Skeletal muscle tissue (tissue), 4 donors: ENCODE data around the gene CCL2. TPM values are rescaled to one million over a fixed set of nuclear protein-coding genes. Genes with fewer than 3 reads are reported as not detected.

Source experiments
- H3K27ac ChIP-seq: one replicate; pipeline ENCODE4 v1.7.0; 2013; ENCODE audit warnings: mild to moderate bottlenecking, low read depth, low read length, inconsistent platforms
- H3K27me3 ChIP-seq, 3 donors: one replicate each; pipeline ENCODE4 v1.7.0; 2013; ENCODE audit warnings: low read length in 3 of 3; ENCODE audit not compliant: control insufficient read depth in 3 of 3, insufficient read depth in 3 of 3
- H3K36me3 ChIP-seq, 3 donors: one replicate each; pipeline ENCODE4 v1.7.0; 2013; ENCODE audit warnings: low read length in 3 of 3; ENCODE audit not compliant: control insufficient read depth in 3 of 3, insufficient read depth in 3 of 3
- H3K4me1 ChIP-seq, 3 donors: one replicate each; pipeline ENCODE4 v1.7.0; 2013; ENCODE audit warnings: low read length in 3 of 3, mild to moderate bottlenecking in 3 of 3; ENCODE audit not compliant: control insufficient read depth in 3 of 3, insufficient read depth in 3 of 3
- H3K4me3 ChIP-seq, 3 donors: one replicate each; pipeline ENCODE4 v1.7.0; 2013; ENCODE audit warnings: low read length in 3 of 3
- H3K9ac ChIP-seq, 3 donors: one replicate each; pipeline ENCODE4 v1.7.0; 2013; ENCODE audit warnings: low read length in 3 of 3, mild to moderate bottlenecking in 3 of 3, moderate library complexity in 2 of 3, low read depth in 1 of 3
- H3K9me3 ChIP-seq, 3 donors: one replicate each; pipeline ENCODE4 v1.7.0; 2013; ENCODE audit warnings: low read length in 3 of 3; ENCODE audit not compliant: control insufficient read depth in 3 of 3
- total RNA-seq: library from RNA; depleted of rRNA; stranded (reverse); fragments of >200 nt; gene quantifications from one replicate; pipeline ENCODE4 v1.2.3, GENCODE V29; 2014
- donor health status: Osteomylitis.

The CCL2 gene
- total RNA-seq = 20.4 TPM

- Histone ChIP-seq H3K36me3 (no peaks in the 10 kb centered on the region), H3K4me3 (peak within 1 kb of the TSS; percentile 39 to 78 (median 65)), H3K4me1 (peaks cover 45 to 62% (median 55%) of the 10 kb centered on the region in 3 donors), H3K9ac (peak within 1 kb of the TSS; percentile 5 to 73 (median 57)), H3K27me3 (peaks cover 3 to 11% (median 7%) of the 10 kb centered on the region in 3 donors), H3K9me3 (no peaks in the 10 kb centered on the region), H3K27ac (peak within 1 kb of the TSS; percentile 81)
Observed at GRCh38 chr17:34254651-34255380, at the start of gene CCL2. CCL2 (plus strand) TSS chr17:34255285; CDS start chr17:34255350, 65 bp downstream.

DNA sequence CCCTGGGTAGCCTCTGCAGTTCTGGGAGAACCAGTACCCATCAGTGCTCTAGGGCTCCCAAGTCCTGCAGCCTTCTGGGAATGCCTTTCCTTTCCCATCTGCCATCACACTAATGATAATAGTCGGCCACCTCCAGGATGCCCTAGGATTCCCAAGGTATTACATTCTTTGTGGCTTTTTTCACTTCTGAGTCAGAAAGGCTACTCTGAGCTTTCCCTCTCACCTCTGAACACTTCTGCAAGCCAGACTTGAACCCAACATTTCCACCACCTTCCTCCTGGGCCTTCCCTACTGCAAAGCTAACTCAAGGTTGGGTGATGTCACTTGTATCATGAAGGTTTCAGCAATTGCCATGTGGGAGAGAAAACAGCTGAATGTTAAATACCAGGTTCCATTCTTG is 49.7 kb upstream of the CCL2 start:
- peaks cover 0 to 4% (median 2%) of the 10 kb centered on the region in 3 donors for H3K4me1 ChIP-seq
- no peak overlapping the region for H3K4me3 ChIP-seq
- H3K27ac ChIP-seq = no peak overlapping the region
- no peak overlapping the region for H3K9ac ChIP-seq
- no peaks in the 10 kb centered on the region for H3K27me3 ChIP-seq
- no peaks in the 10 kb centered on the region for H3K36me3 ChIP-seq
- H3K9me3 ChIP-seq = peaks cover 0 to 5% (median 0%) of the 10 kb centered on the region in 3 donors

DNA sequence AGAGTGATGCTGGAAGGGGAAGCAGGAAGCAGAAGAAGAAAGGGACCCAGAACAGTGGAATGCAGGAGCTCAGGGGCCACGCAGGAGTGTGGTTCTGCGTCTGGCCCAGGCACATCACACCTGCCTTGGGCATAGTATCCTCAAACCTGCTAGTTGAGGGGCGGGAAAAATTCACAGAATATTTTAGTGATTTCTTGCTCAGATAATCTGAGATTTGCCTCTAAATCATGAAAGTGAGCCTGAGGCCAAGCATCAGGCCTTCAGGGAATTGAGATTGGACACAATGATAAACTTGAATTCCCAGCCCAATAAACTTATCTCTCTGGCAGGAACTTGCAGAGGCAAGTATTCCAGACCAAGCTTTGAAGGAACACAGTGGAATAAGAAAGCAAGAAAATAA is 48.5 kb upstream of the CCL2 start:
- Histone ChIP-seq H3K9me3 (peaks cover 0 to 5% (median 0%) of the 10 kb centered on the region in 3 donors), H3K9ac (no peak overlapping the region), H3K4me3 (no peak overlapping the region), H3K36me3 (no peaks in the 10 kb centered on the region), H3K27me3 (no peaks in the 10 kb centered on the region), H3K4me1 (peaks cover 0 to 4% (median 2%) of the 10 kb centered on the region in 3 donors), H3K27ac (peak overlapping the region; percentile 44)

- H3K36me3 ChIP-seq = no peaks in the 10 kb centered on the region
- H3K27ac ChIP-seq = no peak overlapping the region
- no peaks in the 10 kb centered on the region for H3K27me3 ChIP-seq
- H3K9ac ChIP-seq = no peak overlapping the region
- peaks cover 0 to 5% (median 0%) of the 10 kb centered on the region in 3 donors for H3K9me3 ChIP-seq
- H3K4me3 ChIP-seq = no peak overlapping the region
- peaks cover 0 to 4% (median 2%) of the 10 kb centered on the region in 3 donors for H3K4me1 ChIP-seq
Observed at GRCh38 chr17:34207572-34207971, 47.5 kb upstream of the CCL2 start.

DNA sequence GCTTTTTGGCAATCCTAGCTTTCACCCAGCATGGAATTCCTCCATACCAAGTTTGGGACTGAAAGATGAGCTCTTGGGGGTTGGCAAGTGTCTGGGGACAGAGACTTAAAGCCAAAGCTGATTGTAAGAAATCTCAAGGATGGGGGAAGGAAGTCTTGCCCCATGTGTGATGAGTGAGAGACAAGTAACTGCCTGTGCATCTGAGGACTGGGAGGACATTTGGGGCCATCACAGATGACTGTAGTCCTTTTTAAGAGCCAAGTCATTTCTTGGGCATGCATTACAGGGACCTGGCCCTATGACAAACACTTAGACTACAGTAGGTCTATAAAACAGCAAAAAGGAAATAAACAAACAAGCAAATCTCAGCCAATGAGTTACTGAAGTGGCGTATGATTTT is 36.3 kb upstream of the CCL2 start:
- H3K27ac ChIP-seq = no peak overlapping the region

GRCh38 chr17:34219405-34219804 is 35.7 kb upstream of the CCL2 start:
- Histone ChIP-seq H3K9me3 (no peaks in the 10 kb centered on the region), H3K4me1 (peaks cover 0 to 3% (median 0%) of the 10 kb centered on the region in 3 donors), H3K9ac (no peak overlapping the region), H3K4me3 (no peak overlapping the region), H3K36me3 (no peaks in the 10 kb centered on the region), H3K27ac (no peak overlapping the region), H3K27me3 (no peaks in the 10 kb centered on the region)

More for the DNA sequence above, 36.3 kb upstream of the CCL2 start:
- Histone ChIP-seq H3K4me3 (no peak overlapping the region), H3K27me3 (no peaks in the 10 kb centered on the region), H3K9me3 (no peaks in the 10 kb centered on the region), H3K4me1 (peaks cover 0 to 3% (median 0%) of the 10 kb centered on the region in 3 donors), H3K36me3 (no peaks in the 10 kb centered on the region), H3K9ac (no peak overlapping the region)

GRCh38 chr17:34220045-34220751 is 34.9 kb upstream of the CCL2 start:
- peaks cover 0 to 3% (median 0%) of the 10 kb centered on the region in 3 donors for H3K4me1 ChIP-seq
- no peaks in the 10 kb centered on the region for H3K36me3 ChIP-seq
- no peak overlapping the region for H3K27ac ChIP-seq
- H3K27me3 ChIP-seq = no peaks in the 10 kb centered on the region
- no peaks in the 10 kb centered on the region for H3K9me3 ChIP-seq
- H3K4me3 ChIP-seq = no peak overlapping the region
- H3K9ac ChIP-seq = no peak overlapping the region

DNA sequence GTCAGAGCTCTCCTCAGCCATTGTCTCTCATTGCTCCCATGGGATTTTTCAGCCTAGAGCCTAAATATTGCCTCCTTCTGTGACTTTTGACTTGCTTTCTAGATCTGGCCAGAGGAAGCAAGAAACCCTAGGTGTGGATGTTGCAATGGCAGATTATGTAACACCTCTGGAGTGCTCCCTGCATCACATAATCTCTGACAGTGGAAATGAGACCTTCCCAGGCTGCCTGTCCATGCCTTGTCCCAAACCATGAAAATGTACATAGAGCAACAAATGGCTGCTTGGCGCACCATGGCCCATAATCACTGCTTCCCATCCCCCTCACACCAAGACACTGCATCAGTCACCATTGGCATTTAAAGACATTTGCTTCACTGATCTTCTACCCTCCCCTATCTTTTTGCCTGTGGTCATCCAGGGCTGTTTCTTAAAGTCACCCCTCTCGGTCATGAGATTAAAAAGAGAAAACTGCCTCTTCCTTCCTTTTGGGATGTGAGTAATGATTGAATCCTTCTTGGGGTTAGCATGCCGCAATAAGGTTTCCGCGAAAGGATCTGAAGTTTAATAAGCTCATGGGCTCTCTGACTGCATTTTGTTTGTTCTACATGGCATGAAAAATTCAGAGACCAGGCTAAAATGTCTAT is 34.2 kb upstream of the CCL2 start:
- Histone ChIP-seq H3K27me3 (no peaks in the 10 kb centered on the region), H3K4me3 (no peak overlapping the region), H3K4me1 (peaks cover 0 to 3% (median 0%) of the 10 kb centered on the region in 3 donors), H3K27ac (no peak overlapping the region), H3K9ac (no peak overlapping the region), H3K9me3 (no peaks in the 10 kb centered on the region), H3K36me3 (no peaks in the 10 kb centered on the region)

GRCh38 chr17:34221411-34221810 is 33.7 kb upstream of the CCL2 start:
- Histone ChIP-seq H3K27me3 (no peaks in the 10 kb centered on the region), H3K36me3 (no peaks in the 10 kb centered on the region), H3K4me3 (no peak overlapping the region), H3K4me1 (peaks cover 0 to 3% (median 0%) of the 10 kb centered on the region in 3 donors), H3K9me3 (no peaks in the 10 kb centered on the region), H3K9ac (no peak overlapping the region), H3K27ac (no peak overlapping the region)
